DMS53 treated with DMSO at 0.1 percent for 48 hours (cell line): ENCODE measurements around the gene AIP.
"Not testable (repeated sequence)": the region's sequence is repeated elsewhere in the genome, so short reads cannot be mapped to it uniquely, and the experiment has no call there.

Source experiments
- DNase-seq: peaks from one replicate; lab custom pipeline; 2025; ENCODE audit not compliant: unreplicated experiment; lab: John Stamatoyannopoulos, UW

The AIP gene

DNA sequence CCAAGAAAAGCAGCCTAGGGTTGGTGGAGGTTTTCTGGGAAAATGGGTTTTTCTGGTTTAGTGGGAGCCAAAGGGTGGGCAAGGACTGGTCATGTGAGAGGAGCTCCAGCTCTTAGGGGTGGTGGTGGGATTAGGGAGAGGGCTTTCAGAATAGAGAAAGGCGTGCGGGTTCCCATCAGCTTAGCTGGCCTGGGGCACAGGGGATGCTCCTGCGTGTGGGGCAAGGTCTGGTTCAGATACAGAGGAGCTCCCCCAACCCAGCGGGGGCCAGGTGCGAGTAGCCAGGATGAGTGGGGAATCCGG is 14.4 kb upstream of the AIP start:
- no peak for DNase-seq

DNA sequence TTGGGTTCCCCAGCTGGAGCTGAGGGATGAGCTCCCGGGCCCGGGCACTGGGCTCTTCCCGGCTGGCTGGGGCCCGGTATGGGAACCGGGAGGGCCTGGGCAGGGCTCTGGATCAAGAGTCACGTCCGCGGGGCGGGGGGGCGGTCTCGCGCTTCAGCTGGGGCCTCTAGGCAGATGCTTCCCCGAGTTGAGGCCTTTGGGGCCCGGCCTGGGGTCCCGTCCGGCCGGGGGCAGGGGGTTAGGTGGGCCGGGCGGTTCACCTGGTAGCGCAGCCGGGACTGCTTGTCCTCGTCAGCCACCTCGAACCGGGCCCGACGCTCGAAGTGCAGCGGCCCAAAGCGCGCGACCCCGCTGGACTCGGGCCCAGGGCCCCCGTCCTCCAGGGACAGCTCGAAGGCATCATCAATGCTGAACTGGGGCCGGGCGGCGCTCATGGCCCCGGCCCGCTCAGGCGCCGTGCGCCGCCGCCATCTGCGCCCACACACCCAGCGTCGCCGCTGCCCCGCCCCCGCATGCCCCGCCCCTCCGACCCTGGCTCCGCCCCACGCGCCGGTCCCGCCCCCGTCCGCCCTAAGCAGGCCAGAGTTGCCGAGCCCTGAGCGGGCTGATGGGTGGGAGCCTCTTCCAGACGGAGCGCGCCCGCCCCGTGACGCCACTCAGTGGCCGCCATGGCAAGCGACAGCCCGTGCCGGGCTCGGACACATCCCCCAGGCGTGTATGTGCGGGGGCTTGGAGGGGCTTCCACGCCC is 13.9 kb upstream of the AIP start, which contains the start of gene TMEM134:
Gene TMEM134, minus strand, starts transcription at position 493 of the 749 bp plus-strand sequence. Its CDS starts 59 bp downstream, at position 434.
- DNase-seq = peak; percentile 82

- no peak for DNase-seq
Measured at GRCh38 chr11:67469508-67469811, 13.4 kb upstream of the AIP start.

DNA sequence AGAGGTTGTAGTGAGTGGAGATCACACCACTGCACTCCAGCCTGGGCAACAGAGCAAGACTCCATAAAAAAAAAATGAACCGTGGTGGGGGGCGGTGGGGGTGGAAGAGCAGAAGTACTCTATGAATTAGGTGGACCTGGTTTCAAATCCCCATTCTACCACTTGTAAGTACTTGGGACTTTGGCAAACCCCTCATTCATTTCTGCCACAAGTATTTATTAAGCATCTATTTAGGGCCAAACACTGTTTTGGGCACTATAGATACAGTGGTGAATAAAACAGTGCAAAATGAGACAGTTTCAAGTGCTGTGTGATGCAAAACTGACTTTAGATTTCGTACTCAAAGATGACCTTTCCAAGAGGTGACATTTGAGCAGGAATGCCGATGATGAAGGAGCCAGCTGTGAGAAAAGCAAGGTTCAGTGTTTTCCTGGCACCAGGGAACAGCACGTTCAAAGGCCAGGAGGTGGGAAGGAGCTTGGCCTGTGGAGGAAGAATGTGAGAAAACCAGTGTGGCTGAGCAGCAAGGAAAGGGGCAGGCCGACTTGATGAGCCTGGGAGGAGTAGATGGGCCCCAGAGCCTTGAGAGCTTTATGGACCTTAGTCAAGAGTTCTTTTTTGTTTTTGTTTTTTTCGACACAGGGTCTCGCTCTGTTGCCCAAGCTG is 12.4 kb upstream of the AIP start:
- DNase-seq = no peak

DNA sequence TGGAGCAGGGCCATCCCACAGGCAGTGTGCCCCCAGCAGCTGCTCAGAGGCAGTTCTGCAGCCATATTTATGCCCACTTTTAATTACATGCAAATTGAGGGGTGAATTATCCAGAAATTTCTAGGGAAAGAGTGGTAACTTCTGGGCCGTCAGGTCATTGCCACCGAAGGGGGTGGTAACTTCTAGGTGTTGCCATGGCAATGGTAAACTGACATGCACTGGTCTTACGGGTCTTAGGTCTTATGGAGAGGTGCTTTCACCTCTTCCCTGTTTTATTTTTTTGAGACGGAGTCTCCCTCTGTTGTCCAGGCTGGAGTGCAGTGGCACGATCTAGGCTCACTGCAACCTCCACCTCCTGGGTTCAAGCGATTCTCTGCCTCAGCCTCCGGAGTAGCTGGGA is 9.9 kb upstream of the AIP start:
- no peak for DNase-seq

- not testable (repeated sequence) for DNase-seq
Measured at GRCh38 chr11:67476692-67477091, 6.1 kb upstream of the AIP start.

DNA sequence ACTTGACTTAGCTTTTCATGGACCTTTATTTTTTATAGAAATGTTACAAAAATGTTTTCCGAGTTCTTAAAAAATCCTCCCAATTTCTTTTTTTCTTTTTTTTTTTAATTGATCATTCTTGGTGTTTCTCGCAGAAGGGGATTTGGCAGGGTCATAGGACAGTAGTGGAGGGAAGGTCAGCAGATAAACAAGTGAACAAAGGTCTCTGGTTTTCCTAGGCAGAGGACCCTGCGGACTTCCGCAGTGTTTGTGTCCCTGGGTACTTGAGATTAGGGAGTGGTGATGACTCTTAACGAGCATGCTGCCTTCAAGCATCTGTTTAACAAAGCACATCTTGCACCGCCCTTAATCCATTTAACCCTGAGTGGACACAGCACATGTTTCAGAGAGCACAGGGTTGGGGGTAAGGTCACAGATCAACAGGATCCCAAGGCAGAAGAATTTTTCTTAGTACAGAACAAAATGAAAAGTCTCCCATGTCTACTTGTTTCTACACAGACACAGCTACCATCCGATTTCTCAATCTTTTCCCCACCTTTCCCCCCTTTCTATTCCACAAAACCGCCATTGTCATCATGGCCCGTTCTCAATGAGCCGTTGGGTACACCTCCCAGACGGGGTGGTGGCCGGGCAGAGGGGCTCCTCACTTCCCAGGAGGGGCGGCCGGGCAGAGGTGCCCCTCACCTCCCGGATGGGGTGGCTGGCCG is 5.3 kb upstream of the AIP start:
- not testable (repeated sequence) for DNase-seq

GRCh38 chr11:67482275-67482826 is 475 bp upstream of the AIP start:
- peak; percentile 80 for DNase-seq

DNA sequence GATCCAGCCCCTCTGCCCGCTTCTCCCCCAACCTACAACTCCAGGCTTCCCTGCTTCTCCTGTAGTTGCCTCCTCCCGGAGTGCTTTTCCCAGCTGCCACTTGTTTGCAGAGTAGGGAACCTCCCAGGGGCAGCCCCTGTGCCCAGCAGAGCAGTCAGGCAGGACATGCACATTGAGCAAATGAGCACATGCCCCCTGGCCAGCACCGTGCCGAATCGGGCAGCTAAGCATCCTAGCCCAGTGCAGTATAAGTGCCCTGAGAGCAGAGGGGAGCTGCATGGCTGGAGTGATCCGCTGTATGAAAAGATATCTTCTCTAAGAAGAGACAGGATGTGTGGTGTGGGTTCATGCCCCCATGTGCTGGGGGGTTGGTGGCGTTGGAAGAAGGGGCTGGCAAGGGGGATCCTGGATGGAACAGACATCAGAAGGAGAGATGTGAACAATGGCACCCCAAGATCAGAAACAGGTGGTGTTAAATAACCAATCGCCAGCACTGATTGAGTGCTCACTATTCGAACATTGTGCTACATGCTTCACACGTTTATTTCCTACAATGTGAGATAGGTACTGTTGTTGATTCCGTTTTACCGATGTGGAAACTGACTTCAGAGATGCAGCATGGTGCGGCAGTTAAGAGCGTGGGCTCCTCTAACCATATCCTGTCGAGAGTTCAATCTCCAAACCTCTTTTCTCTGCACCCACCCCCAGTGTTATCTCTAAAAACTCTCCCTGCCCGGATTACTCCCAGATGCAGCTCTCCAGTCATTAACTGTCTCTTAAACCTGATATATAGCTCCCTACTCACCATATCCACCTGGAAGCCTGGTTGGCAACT is 1.2 kb downstream of the AIP start:
- DNase-seq = no peak

DNA sequence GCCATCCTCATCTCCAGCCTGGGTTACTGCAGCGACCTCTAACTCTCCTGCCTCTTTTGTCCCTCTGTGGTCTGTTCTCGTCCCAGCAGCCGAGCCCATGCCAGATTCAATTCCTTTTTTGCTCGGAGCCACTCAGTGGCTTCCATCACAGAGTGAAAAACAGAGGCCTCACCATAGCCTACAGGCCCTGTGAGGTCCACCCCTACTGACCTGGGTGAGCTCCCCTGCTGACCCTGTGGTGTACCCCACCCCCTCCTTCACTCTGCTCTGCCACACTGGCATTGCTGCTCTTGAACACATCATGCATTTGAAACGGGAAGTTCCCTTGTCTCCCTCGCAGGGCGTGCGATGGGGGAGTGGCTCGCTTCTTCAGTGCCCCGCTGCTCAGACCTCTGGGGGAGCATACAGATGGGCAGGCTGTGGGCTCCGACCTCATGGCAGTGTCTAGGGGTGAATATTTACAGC is 2.1 kb downstream of the AIP start:
- DNase-seq = no peak

DNA sequence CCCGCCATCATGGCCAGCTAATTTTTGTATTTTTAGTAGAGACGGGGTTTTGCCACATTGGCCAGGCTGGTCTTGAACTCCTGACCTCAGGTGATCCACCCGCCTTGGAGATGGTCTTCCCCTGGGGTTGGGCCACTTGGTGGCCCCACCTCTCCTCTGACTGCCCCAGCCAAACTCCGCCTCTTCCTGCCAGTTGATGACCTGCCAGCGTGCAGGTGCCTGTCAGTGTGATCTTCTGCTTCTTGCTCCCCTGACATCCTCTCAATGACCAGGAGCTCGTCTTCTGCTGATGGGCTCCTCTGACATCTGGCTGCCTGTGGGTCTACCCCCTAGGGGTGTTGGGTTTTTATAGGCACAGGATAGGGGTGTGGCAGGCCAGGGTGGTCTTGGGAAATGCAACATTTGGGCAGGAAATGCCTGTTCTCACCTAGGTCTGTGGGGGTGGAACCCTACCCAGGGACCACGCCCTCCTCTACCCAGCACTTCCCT is 3.1 kb downstream of the AIP start:
- DNase-seq = not testable (repeated sequence)

GRCh38 chr11:67486481-67487195 is 3.8 kb downstream of the AIP start:
- no peak for DNase-seq

DNA sequence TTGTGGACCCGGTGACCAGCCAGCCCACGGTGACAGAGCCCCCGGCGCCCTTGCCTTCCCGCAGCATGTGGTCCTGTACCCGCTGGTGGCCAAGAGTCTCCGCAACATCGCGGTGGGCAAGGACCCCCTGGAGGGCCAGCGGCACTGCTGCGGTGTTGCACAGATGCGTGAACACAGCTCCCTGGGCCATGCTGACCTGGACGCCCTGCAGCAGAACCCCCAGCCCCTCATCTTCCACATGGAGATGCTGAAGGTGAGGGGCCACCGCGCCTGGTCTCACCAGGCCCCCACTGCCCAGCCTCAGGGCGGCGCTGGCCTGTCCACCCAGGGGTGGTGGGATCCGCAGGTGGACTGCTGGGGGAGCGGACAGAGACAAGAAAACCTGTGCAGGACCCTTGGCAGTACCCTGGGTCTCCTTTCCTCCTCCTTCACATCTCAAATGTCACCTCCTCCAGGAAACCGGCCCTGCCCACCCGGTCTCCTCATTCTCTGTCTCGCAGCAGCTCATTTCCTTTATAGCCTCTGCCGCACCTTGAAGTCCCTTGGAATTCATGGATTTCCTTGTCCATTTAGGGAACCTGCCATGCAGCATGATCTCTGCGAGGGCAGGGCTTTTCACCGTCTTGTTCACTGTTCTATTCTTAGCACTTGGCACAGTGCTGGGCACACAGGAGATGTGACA is 6.5 kb downstream of the AIP start:
- DNase-seq = no peak

- DNase-seq = no peak
Measured at GRCh38 chr11:67489885-67490726, 7.3 kb downstream of the AIP start.

GRCh38 chr11:67490727-67491065 is 7.9 kb downstream of the AIP start:
- DNase-seq = no peak

GRCh38 chr11:67491276-67492068 is 8.6 kb downstream of the AIP start:
- DNase-seq = no peak

DNA sequence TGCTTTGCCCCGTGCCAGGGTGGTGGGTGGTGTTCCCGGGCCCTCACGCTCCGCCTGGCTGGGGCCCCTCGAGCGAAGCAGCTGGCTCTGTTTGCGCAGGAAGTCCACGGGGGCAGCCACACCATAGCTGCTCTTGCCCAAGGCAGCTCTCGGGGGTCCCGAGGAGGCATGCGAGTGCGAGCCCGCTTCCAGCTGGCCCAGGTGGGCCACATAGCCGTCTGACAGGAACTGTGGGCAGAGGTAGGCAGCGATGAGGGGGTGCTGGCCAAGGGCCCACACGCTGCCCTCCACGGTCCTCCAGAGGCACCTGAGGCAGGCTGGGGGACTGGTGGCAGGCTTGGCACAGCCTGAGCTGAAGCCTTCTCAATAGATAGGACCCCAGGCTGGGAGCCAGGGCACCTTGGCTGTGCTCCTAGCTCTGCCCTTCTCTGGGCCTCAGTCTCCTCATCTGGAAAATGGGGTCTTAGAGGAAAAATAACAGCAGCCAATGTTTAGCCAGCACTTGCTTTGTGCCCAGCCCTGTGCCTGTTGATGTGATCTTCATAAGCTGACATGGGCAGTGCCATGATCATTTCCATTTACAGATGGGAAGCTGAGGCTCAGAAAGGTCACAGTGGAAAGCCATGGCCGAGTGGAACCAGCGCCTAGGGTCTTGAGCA is 9.4 kb downstream of the AIP start:
- no peak for DNase-seq
